Measurements from ENCODE around the gene POMT2. TPM values are rescaled to one million over a fixed set of nuclear protein-coding genes. Genes with fewer than 3 reads are reported as not detected.
A peak's percentile ranks its signal among the peaks of the same experiment; 100 is the strongest.

Gene POMT2
- polyA plus RNA-seq, 1 of the 3 experiments (the other 2 are of a cell fraction), result 19.9 TPM

- Histone ChIP-seq H3K9me3 (no peaks in the 10 kb centered on the region), H3K9ac (no peak overlapping the region), H3K4me1 (ENCODE audit: control insufficient read depth in 1 of 2, insufficient read depth in 2 of 2, low read depth in 1 of 2, low read length in 1 of 2) (no peaks in the 10 kb centered on the region), H3K79me2 (ENCODE audit: insufficient read depth) (no peaks in the 10 kb centered on the region), H3F3A (replicated peaks; ENCODE audit: insufficient read depth) (no peaks in the 10 kb centered on the region), H3K9me2 (no peaks in the 10 kb centered on the region), H3K27ac (ENCODE audit: low read depth in 2 of 2, low read length in 1 of 2) (no peak overlapping the region), H3K4me2 (no peak overlapping the region), H4K20me1 (ENCODE audit: insufficient read depth) (no peaks in the 10 kb centered on the region), H3K27me3 (ENCODE audit: insufficient read depth) (no peaks in the 10 kb centered on the region; the same call in 1 of the 2 replicates), H3K4me3 (ENCODE audit: low read depth in 2 of 2, low read length in 1 of 2) (no peak overlapping the region), H3K36me3 (replicated peaks in 1 of 2; ENCODE audit: control insufficient read depth in 1 of 2, insufficient read depth in 2 of 2, low read length in 1 of 2) (no peaks in the 10 kb centered on the region), H2AFZ (ENCODE audit: low read depth) (no peak overlapping the region)
- ChIA-PET POLR2A (no interaction called here), CTCF (interaction anchor here (1.1 kb wide), 1 partner anchor 32 kb away, joined by 3 read pairs; no protein-coding TSS in a partner anchor)
- TF ChIP-seq MEF2A (IDR thresholded peaks at IDR 0.05; ENCODE audit: borderline replicate concordance, low read depth), result no peak
- no peak for TF ChIP-seq YY1 (IDR thresholded peaks at IDR 0.05; ENCODE audit: low read depth)
- TF ChIP-seq FOSL2 (IDR thresholded peaks at IDR 0.05; ENCODE audit: borderline replicate concordance, low read depth), result no peak
- no peak for TF ChIP-seq RFX5 (IDR thresholded peaks at IDR 0.05; ENCODE audit: low read length)
- no peak for TF ChIP-seq SMC3 (IDR thresholded peaks at IDR 0.05; ENCODE audit: low read depth, low read length)
- TF ChIP-seq EZH2phosphoT487 (IDR thresholded peaks at IDR 0.05; ENCODE audit: borderline replicate concordance, low read depth), result no peak
- TF ChIP-seq GATA2 (CRISPR knock-in tag; IDR thresholded peaks at IDR 0.05), result no peak
- no peak for TF ChIP-seq TAF1 (IDR thresholded peaks at IDR 0.05; ENCODE audit: borderline replicate concordance, low read depth, low read length)
- WGBS (ENCODE audit: low lambda C conversion rate), result 34% methylated on average over 3 of the region's 4 CpGs
- no peak for DNase-seq
These were observed 76.8 kb downstream of the POMT2 start for GRCh38 chr14:77243853-77244252.

- H3K9me3 ChIP-seq, result no peaks in the 10 kb centered on the region
- no peak overlapping the region for H3K9ac ChIP-seq
- ChIA-PET POLR2A (no interaction called here), CTCF (interaction anchor here (1.1 kb wide), 1 partner anchor 30 kb away, joined by 3 read pairs; no protein-coding TSS in a partner anchor)
- H2AFZ ChIP-seq (ENCODE audit: low read depth), result no peak overlapping the region
- no peak overlapping the region for H3K4me3 ChIP-seq (ENCODE audit: low read depth in 2 of 2, low read length in 1 of 2)
- H3K4me1 ChIP-seq (ENCODE audit: control insufficient read depth in 1 of 2, insufficient read depth in 2 of 2, low read depth in 1 of 2, low read length in 1 of 2), result no peaks in the 10 kb centered on the region
- H3K27me3 ChIP-seq (ENCODE audit: insufficient read depth), result no peaks in the 10 kb centered on the region; the same call in 1 of the 2 replicates
- no peaks in the 10 kb centered on the region for H3K79me2 ChIP-seq (ENCODE audit: insufficient read depth)
- no peaks in the 10 kb centered on the region for H3F3A ChIP-seq (replicated peaks; ENCODE audit: insufficient read depth)
- no peak for TF ChIP-seq MAX (IDR thresholded peaks at IDR 0.05; ENCODE audit: low read depth)
- H3K36me3 ChIP-seq (replicated peaks in 1 of 2; ENCODE audit: control insufficient read depth in 1 of 2, insufficient read depth in 2 of 2, low read length in 1 of 2), result no peaks in the 10 kb centered on the region
- H3K4me2 ChIP-seq, result no peak overlapping the region
- H4K20me1 ChIP-seq (ENCODE audit: insufficient read depth), result no peaks in the 10 kb centered on the region
- H3K27ac ChIP-seq (ENCODE audit: low read depth in 2 of 2, low read length in 1 of 2), result no peak overlapping the region
- no peak for DNase-seq
- 49% methylated on average over 12 of the region's 12 CpGs for WGBS (ENCODE audit: low lambda C conversion rate)
- no peaks in the 10 kb centered on the region for H3K9me2 ChIP-seq
These were observed 77.9 kb downstream of the POMT2 start for GRCh38 chr14:77242752-77243151.

- no peak overlapping the region for H3K4me2 ChIP-seq
- no peaks in the 10 kb centered on the region for H3K9me3 ChIP-seq
- WGBS (ENCODE audit: low lambda C conversion rate), result 61% methylated on average over 2 of the region's 2 CpGs
- H3K4me1 ChIP-seq (ENCODE audit: control insufficient read depth in 1 of 2, insufficient read depth in 2 of 2, low read depth in 1 of 2, low read length in 1 of 2), result no peaks in the 10 kb centered on the region
- no peak overlapping the region for H2AFZ ChIP-seq (ENCODE audit: low read depth)
- no peaks in the 10 kb centered on the region for H4K20me1 ChIP-seq (ENCODE audit: insufficient read depth)
- ChIA-PET CTCF (interaction anchor here (1.0 kb wide), 1 partner anchor 38 kb away, joined by 3 read pairs; no protein-coding TSS in a partner anchor), POLR2A (no interaction called here)
- no peaks in the 10 kb centered on the region for H3F3A ChIP-seq (replicated peaks; ENCODE audit: insufficient read depth)
- H3K27ac ChIP-seq (ENCODE audit: low read depth in 2 of 2, low read length in 1 of 2), result no peak overlapping the region
- TF ChIP-seq NRF1 (IDR thresholded peaks at IDR 0.05; ENCODE audit: low read depth, low read length) (no peak), REST (IDR thresholded peaks at IDR 0.05; ENCODE audit: low read depth, low read length) (peak; percentile 88)
- H3K9ac ChIP-seq, result no peak overlapping the region
- no peak overlapping the region for H3K4me3 ChIP-seq (ENCODE audit: low read depth in 2 of 2, low read length in 1 of 2)
- no peaks in the 10 kb centered on the region; the same call in 1 of the 2 replicates for H3K27me3 ChIP-seq (ENCODE audit: insufficient read depth)
- no peaks in the 10 kb centered on the region for H3K79me2 ChIP-seq (ENCODE audit: insufficient read depth)
- no peak for DNase-seq
- H3K36me3 ChIP-seq (replicated peaks in 1 of 2; ENCODE audit: control insufficient read depth in 1 of 2, insufficient read depth in 2 of 2, low read length in 1 of 2), result no peaks in the 10 kb centered on the region
- H3K9me2 ChIP-seq, result no peaks in the 10 kb centered on the region
These were observed 78.7 kb downstream of the POMT2 start for GRCh38 chr14:77241955-77242354.

Data from SK-N-SH (cell line).